HEK293 (cell line): Measurements from ENCODE around the gene EIF3B.

Experiments used
- CTCF ChIA-PET: fragments of 350-600 bp; formaldehyde crosslinking; extraction: SDS; loops from one replicate; lab custom pipeline; 2021; ENCODE audit warnings: antibody characterized with exemption; lab: Yijun Ruan, JAX
- POLR2A ChIA-PET: fragments of 300-600 bp; formaldehyde crosslinking; extraction: SDS; loops from one replicate; lab custom pipeline; 2020; ENCODE audit warnings: antibody characterized with exemption, inconsistent platforms; lab: Yijun Ruan, JAX
- H3K27ac ChIP-seq: fragments of 200-500 bp; sonication (Bioruptor generic); 2 replicates; pipeline ENCODE4 v1.5.1; 2014; ENCODE audit warnings: low read depth, low read length, control low read depth, inconsistent platforms; ENCODE audit errors: extremely low read depth
- H3K36me3 ChIP-seq, 2 experiments: fragments of 200-500 bp in 1 of 2; sonication (Bioruptor generic) in 1 of 2; 1 replicate in 1 of 2; 2 replicates in 1 of 2; pipeline ENCODE4 v1.5.1; 2014 to 2017; ENCODE audit warnings: inconsistent platforms in 2 of 2, low read length in 2 of 2; ENCODE audit not compliant: control insufficient read depth in 2 of 2, insufficient read depth in 1 of 2
- H3K4me1 ChIP-seq: fragments of 200-500 bp; sonication (Bioruptor generic); 2 replicates; pipeline ENCODE4 v1.5.1; 2014; ENCODE audit warnings: mild to moderate bottlenecking, low read length, inconsistent platforms; ENCODE audit not compliant: control insufficient read depth, insufficient read depth
- H3K4me3 ChIP-seq: 2 replicates; pipeline ENCODE4 v1.5.1; 2011; ENCODE audit warnings: low read depth, mild to moderate bottlenecking, control low read depth, low read length, moderate library complexity
- H3K9me3 ChIP-seq: fragments of 200-500 bp; sonication (Bioruptor generic); 2 replicates; pipeline ENCODE4 v1.5.1; 2014; ENCODE audit warnings: low read depth, low read length, inconsistent platforms; ENCODE audit not compliant: control insufficient read depth, insufficient read depth
- BCL11B ChIP-seq: fragments of 450-650 bp; formaldehyde crosslinking; IDR thresholded peaks from 2 replicates; pipeline ENCODE4 v1.5.1; 2016; ENCODE audit warnings: low read depth, missing biosample characterization, missing genetic modification characterization
- GLI4 ChIP-seq: fragments of 450-650 bp; formaldehyde crosslinking; IDR thresholded peaks from 2 replicates; pipeline ENCODE4 v1.5.1; 2016; ENCODE audit warnings: missing biosample characterization, missing genetic modification characterization
- GLIS1 ChIP-seq: fragments of 450-650 bp; formaldehyde crosslinking; IDR thresholded peaks from 2 replicates; pipeline ENCODE4 v1.5.1; 2016; ENCODE audit warnings: missing biosample characterization, missing genetic modification characterization
- KLF8 ChIP-seq: fragments of 450-650 bp; formaldehyde crosslinking; IDR thresholded peaks from 2 replicates; pipeline ENCODE4 v1.5.1; 2016; ENCODE audit warnings: missing biosample characterization, missing genetic modification characterization
- PRDM1 ChIP-seq: fragments of 450-650 bp; formaldehyde crosslinking; IDR thresholded peaks from 2 replicates; pipeline ENCODE4; 2016; ENCODE audit warnings: missing biosample characterization, missing genetic modification characterization
- SP7 ChIP-seq: fragments of 450-650 bp; formaldehyde crosslinking; IDR thresholded peaks from 2 replicates; pipeline ENCODE4 v1.5.1; 2016; ENCODE audit warnings: missing biosample characterization, missing genetic modification characterization
- ZBTB17 ChIP-seq: fragments of 450-650 bp; formaldehyde crosslinking; IDR thresholded peaks from 2 replicates; pipeline ENCODE4 v1.5.1; 2016; ENCODE audit warnings: missing biosample characterization, missing genetic modification characterization
- ZEB2 ChIP-seq: fragments of 450-650 bp; formaldehyde crosslinking; IDR thresholded peaks from 2 replicates; pipeline ENCODE4 v1.5.1; 2016; ENCODE audit warnings: missing biosample characterization, missing genetic modification characterization
- ZNF184 ChIP-seq: fragments of 450-650 bp; IDR thresholded peaks from 2 replicates; pipeline ENCODE4 v1.5.1; 2018; ENCODE audit warnings: missing biosample characterization, mild to moderate bottlenecking, missing genetic modification characterization
- ZNF202 ChIP-seq: fragments of 450-650 bp; formaldehyde crosslinking; IDR thresholded peaks from 2 replicates; pipeline ENCODE4 v1.5.1; 2016; ENCODE audit warnings: missing biosample characterization, missing genetic modification characterization, borderline replicate concordance
- ZNF221 ChIP-seq: fragments of 450-650 bp; formaldehyde crosslinking; IDR thresholded peaks from 2 replicates; pipeline ENCODE4 v1.5.1; 2017; ENCODE audit warnings: missing biosample characterization, missing genetic modification characterization, borderline replicate concordance
- ZNF239 ChIP-seq: fragments of 450-650 bp; formaldehyde crosslinking; IDR thresholded peaks from 2 replicates; pipeline ENCODE4 v1.5.1; 2016; ENCODE audit warnings: missing biosample characterization, missing genetic modification characterization
- ZNF292 ChIP-seq: fragments of 450-650 bp; formaldehyde crosslinking; IDR thresholded peaks from 2 replicates; pipeline ENCODE4 v1.5.1; 2016; ENCODE audit warnings: low read depth, missing biosample characterization, missing genetic modification characterization, borderline replicate concordance
- ZNF394 ChIP-seq: fragments of 450-650 bp; formaldehyde crosslinking; IDR thresholded peaks from 2 replicates; pipeline ENCODE4 v1.5.1; 2016; ENCODE audit warnings: missing biosample characterization, missing genetic modification characterization, mild to moderate bottlenecking, moderate library complexity, borderline replicate concordance
- ZNF423 ChIP-seq: fragments of 450-650 bp; formaldehyde crosslinking; IDR thresholded peaks from 2 replicates; pipeline ENCODE4 v1.5.1; 2016; ENCODE audit warnings: missing biosample characterization, missing genetic modification characterization
- ZNF48 ChIP-seq: fragments of 450-650 bp; formaldehyde crosslinking; IDR thresholded peaks from 2 replicates; pipeline ENCODE4 v1.5.1; 2016; ENCODE audit warnings: missing biosample characterization, missing genetic modification characterization
- ZNF529 ChIP-seq: fragments of 450-650 bp; formaldehyde crosslinking; IDR thresholded peaks from 2 replicates; pipeline ENCODE4 v1.5.1; 2017; ENCODE audit warnings: missing genetic modification characterization, missing biosample characterization; ENCODE audit not compliant: insufficient replicate concordance
- ZNF530 ChIP-seq: fragments of 450-650 bp; formaldehyde crosslinking; IDR thresholded peaks from 2 replicates; pipeline ENCODE4 v1.5.1; 2016; ENCODE audit warnings: low read depth, missing biosample characterization, missing genetic modification characterization
- ZNF548 ChIP-seq: fragments of 450-650 bp; formaldehyde crosslinking; IDR thresholded peaks from 2 replicates; pipeline ENCODE4 v1.5.1; 2016; ENCODE audit warnings: missing biosample characterization, missing genetic modification characterization
- ZNF560 ChIP-seq: fragments of 450-650 bp; formaldehyde crosslinking; IDR thresholded peaks from 2 replicates; pipeline ENCODE4 v1.5.1; 2017; ENCODE audit warnings: missing biosample characterization, missing genetic modification characterization, borderline replicate concordance
- ZNF600 ChIP-seq: fragments of 450-650 bp; formaldehyde crosslinking; IDR thresholded peaks from 2 replicates; pipeline ENCODE4 v1.5.1; 2016; ENCODE audit warnings: missing biosample characterization, missing genetic modification characterization
- ZNF626 ChIP-seq: fragments of 450-650 bp; sonication (Bioruptor Pico); formaldehyde crosslinking; IDR thresholded peaks from 2 replicates; pipeline ENCODE4 v1.5.1; 2018; ENCODE audit warnings: missing biosample characterization, missing genetic modification characterization, inconsistent platforms
- ZNF660 ChIP-seq: fragments of 450-650 bp; IDR thresholded peaks from 2 replicates; pipeline ENCODE4 v1.5.1; 2018; ENCODE audit warnings: missing biosample characterization, mild to moderate bottlenecking, missing genetic modification characterization
- ZNF677 ChIP-seq: fragments of 450-650 bp; IDR thresholded peaks from 2 replicates; pipeline ENCODE4 v1.5.0; 2018; ENCODE audit warnings: missing biosample characterization, mild to moderate bottlenecking, missing genetic modification characterization, moderate library complexity
- ZNF76 ChIP-seq: fragments of 450-650 bp; formaldehyde crosslinking; IDR thresholded peaks from 2 replicates; pipeline ENCODE4; 2016; ENCODE audit warnings: low read depth, missing biosample characterization, missing genetic modification characterization, borderline replicate concordance
- ZNF785 ChIP-seq: fragments of 450-650 bp; formaldehyde crosslinking; IDR thresholded peaks from 2 replicates; pipeline ENCODE4 v1.5.1; 2016; ENCODE audit warnings: missing biosample characterization, missing genetic modification characterization
- ZSCAN4 ChIP-seq: fragments of 450-650 bp; formaldehyde crosslinking; IDR thresholded peaks from 2 replicates; pipeline ENCODE4 v1.5.1; 2017; ENCODE audit warnings: missing biosample characterization, missing genetic modification characterization
- TF ChIP-seq, protein P1 (sequence below): fragments of 450-650 bp; formaldehyde crosslinking; IDR thresholded peaks from 2 replicates; pipeline ENCODE4 v1.5.1; 2016; ENCODE audit warnings: missing biosample characterization, missing genetic modification characterization
- TF ChIP-seq, protein P2 (sequence below): fragments of 450-650 bp; formaldehyde crosslinking; IDR thresholded peaks from 2 replicates; pipeline ENCODE4 v1.5.1; 2016; ENCODE audit warnings: missing biosample characterization, missing genetic modification characterization

EIF3B gene

GRCh38 chr7:2394566-2395082, 40.0 kb downstream of the EIF3B start (continued):
- TF ChIP-seq ZNF529 (tag by site-specific recombination) (no peak), ZNF530 (no peak), ZNF600 (tag by site-specific recombination) (no peak), KLF8 (no peak), BCL11B (no peak), ZNF423 (tag by site-specific recombination) (no peak), ZNF202 (tag by site-specific recombination) (no peak), ZBTB17 (tag by site-specific recombination) (no peak), ZNF626 (tag by site-specific recombination) (no peak)

DNA sequence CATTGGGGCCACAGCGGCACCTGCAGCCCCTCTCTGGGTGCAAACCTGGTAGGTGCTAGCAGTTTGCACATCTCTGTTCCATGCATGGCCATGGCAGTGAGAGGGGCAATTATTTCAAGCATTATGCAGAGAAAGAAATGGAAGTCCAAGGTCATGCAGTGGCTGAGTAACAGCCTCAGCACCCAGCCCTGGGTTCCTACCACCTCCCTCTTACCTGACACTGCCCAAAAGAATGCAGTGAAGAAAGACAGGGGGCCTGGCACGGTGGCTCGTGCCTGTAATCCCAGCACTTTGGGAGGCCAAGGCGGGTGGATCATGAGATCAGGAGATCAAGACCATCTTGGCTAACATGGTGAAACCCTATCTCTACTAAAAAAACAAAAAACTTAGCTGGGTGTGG, 43.9 kb downstream of the EIF3B start:
- TF ChIP-seq ZNF677 (tag by site-specific recombination) (no peak), ZNF184 (tag by site-specific recombination) (no peak), SP7 (tag by site-specific recombination) (no peak)
- Histone ChIP-seq H3K36me3 (no peaks in the 10 kb centered on the region), H3K27ac (no peak overlapping the region), H3K4me3 (no peak overlapping the region), H3K9me3 (no peaks in the 10 kb centered on the region), H3K4me1 (no peaks in the 10 kb centered on the region; the same call in 1 of the 2 replicates)
- ChIA-PET POLR2A (no interaction called here), CTCF (interaction anchor here (1.1 kb wide), 1 partner anchor 53 kb away, joined by 5 read pairs; no protein-coding TSS in a partner anchor)

GRCh38 chr7:2399848-2400587, 45.4 kb downstream of the EIF3B start:
- peak overlapping the region; percentile 56 for H3K27ac ChIP-seq
- H3K4me1 ChIP-seq, result peaks cover 2% of the 10 kb centered on the region; the same call in 1 of the 2 replicates
- H3K9me3 ChIP-seq, result no peaks in the 10 kb centered on the region
- ChIA-PET CTCF (interaction anchor here (0.6 to 0.8 kb wide), 3 partner anchors 36 to 81 kb away, joined by 3 to 7 read pairs (median 3); no protein-coding TSS in a partner anchor), POLR2A (interaction anchor here (0.5 to 1.5 kb wide), 8 partner anchors 10 to 46 kb away, joined by 3 to 14 read pairs (median 4); no protein-coding TSS in a partner anchor)
- no peak overlapping the region for H3K4me3 ChIP-seq
- no peaks in the 10 kb centered on the region for H3K36me3 ChIP-seq
- TF ChIP-seq ZNF394 (tag by site-specific recombination), result no peak
- TF ChIP-seq ZNF221 (tag by site-specific recombination), result no peak
- TF ChIP-seq GLIS1 (tag by site-specific recombination), result no peak
- no peak for TF ChIP-seq ZNF548 (tag by site-specific recombination)
- no peak for TF ChIP-seq ZNF76 (tag by site-specific recombination)
- TF ChIP-seq ZNF560 (tag by site-specific recombination), result no peak
- 0 out of 2 replicates have a peak, but pooled peaks have one; percentile 44 for TF ChIP-seq PRDM1
- no peak for TF ChIP-seq ZNF48 (tag by site-specific recombination)
- TF ChIP-seq, protein P1, sequence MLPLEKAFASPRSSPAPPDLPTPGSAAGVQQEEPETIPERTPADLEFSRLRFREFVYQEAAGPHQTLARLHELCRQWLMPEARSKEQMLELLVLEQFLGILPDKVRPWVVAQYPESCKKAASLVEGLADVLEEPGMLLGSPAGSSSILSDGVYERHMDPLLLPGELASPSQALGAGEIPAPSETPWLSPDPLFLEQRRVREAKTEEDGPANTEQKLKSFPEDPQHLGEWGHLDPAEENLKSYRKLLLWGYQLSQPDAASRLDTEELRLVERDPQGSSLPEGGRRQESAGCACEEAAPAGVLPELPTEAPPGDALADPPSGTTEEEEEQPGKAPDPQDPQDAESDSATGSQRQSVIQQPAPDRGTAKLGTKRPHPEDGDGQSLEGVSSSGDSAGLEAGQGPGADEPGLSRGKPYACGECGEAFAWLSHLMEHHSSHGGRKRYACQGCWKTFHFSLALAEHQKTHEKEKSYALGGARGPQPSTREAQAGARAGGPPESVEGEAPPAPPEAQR (tag by site-specific recombination), result no peak
- no peak for TF ChIP-seq GLI4 (tag by site-specific recombination)
- no peak for TF ChIP-seq ZSCAN4
- no peak for TF ChIP-seq ZNF785 (tag by site-specific recombination)
- no peak for TF ChIP-seq ZNF292 (tag by site-specific recombination)
- 0 out of 2 replicates have a peak, but pooled peaks have one; percentile 37 for TF ChIP-seq ZNF660
- 0 out of 2 replicates have a peak, but pooled peaks have one; percentile 19 for TF ChIP-seq ZEB2 (tag by site-specific recombination)
- no peak for TF ChIP-seq ZNF239 (tag by site-specific recombination)
- TF ChIP-seq ZNF600 (tag by site-specific recombination), result 0 out of 2 replicates have a peak, but pooled peaks have one; percentile 11
- TF ChIP-seq BCL11B, result no peak
- TF ChIP-seq ZNF202 (tag by site-specific recombination), result no peak
- TF ChIP-seq, protein P2, sequence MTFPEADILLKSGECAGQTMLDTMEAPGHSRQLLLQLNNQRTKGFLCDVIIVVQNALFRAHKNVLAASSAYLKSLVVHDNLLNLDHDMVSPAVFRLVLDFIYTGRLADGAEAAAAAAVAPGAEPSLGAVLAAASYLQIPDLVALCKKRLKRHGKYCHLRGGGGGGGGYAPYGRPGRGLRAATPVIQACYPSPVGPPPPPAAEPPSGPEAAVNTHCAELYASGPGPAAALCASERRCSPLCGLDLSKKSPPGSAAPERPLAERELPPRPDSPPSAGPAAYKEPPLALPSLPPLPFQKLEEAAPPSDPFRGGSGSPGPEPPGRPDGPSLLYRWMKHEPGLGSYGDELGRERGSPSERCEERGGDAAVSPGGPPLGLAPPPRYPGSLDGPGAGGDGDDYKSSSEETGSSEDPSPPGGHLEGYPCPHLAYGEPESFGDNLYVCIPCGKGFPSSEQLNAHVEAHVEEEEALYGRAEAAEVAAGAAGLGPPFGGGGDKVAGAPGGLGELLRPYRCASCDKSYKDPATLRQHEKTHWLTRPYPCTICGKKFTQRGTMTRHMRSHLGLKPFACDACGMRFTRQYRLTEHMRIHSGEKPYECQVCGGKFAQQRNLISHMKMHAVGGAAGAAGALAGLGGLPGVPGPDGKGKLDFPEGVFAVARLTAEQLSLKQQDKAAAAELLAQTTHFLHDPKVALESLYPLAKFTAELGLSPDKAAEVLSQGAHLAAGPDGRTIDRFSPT, result no peak
